Omental fat pad (tissue), 4 donors: ENCODE results near the gene SORCS2. TPM values are rescaled to one million over a fixed set of nuclear protein-coding genes. Genes with fewer than 3 reads are reported as not detected.

Source experiments
- ATAC-seq: fragments of 150-250 bp; one replicate; pipeline ENCODE4 v1.9.1; 2016; ENCODE audit warnings: mild to moderate bottlenecking, moderate library complexity; ENCODE audit not compliant: low FRiP score
- DNase-seq: peaks from one replicate; pipeline ENCODE4 v3.0.0-alpha.2; 2019; ENCODE audit warnings: low spot score
- total RNA-seq, 4 donors: library from RNA; depleted of rRNA; stranded (reverse); fragments of >200 nt; gene quantifications; one replicate each; pipeline ENCODE4 v1.1.0, GENCODE V29; 2016
- TF ChIP-seq, protein P1 (sequence below), 3 donors: fragments of 450-650 bp; IDR thresholded peaks; one replicate each; pipeline ENCODE4 v1.5.1; 2016 to 2017; ENCODE audit warnings: antibody characterized with exemption in 3 of 3, mild to moderate bottlenecking in 3 of 3, moderate library complexity in 2 of 3

Gene SORCS2
- total RNA-seq, 4 donors from 2014 or later = 0.63 to 4.6 (median 1.2) TPM

DNA sequence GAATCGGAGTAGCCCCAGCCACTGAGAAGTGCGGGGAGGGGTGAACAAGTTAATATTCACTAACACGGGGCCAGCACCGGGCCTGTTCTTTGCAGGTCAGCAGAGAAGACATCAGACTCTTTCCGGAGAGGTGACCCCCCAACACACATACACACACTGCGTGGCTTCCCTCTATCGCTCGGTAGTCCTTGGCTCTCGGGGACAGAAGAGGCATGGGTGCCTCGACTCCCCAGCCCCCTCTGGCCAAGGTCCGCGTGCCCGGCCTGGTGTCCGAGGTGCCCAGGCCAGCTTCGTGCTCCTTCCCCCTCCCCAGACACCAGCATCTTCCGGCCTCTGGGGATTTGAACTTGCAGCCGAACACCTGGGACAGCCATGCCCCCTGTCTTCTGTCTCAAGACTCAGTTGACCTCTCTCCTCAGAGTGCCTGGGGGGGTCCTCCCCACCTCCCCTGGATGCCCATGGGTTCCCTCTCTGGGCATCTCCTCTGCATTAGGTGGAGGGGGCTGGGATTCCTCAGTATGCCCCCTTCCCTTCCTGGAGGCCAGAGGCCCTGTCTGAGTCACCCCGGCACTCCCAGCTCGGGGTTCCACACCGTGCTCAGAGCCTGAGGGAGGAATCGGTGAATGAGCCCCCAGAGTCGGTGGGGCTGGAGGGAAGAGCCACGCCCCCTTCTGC lies 104.5 kb downstream of the SORCS2 start:
- ATAC-seq = no peak
- TF ChIP-seq, protein P1, sequence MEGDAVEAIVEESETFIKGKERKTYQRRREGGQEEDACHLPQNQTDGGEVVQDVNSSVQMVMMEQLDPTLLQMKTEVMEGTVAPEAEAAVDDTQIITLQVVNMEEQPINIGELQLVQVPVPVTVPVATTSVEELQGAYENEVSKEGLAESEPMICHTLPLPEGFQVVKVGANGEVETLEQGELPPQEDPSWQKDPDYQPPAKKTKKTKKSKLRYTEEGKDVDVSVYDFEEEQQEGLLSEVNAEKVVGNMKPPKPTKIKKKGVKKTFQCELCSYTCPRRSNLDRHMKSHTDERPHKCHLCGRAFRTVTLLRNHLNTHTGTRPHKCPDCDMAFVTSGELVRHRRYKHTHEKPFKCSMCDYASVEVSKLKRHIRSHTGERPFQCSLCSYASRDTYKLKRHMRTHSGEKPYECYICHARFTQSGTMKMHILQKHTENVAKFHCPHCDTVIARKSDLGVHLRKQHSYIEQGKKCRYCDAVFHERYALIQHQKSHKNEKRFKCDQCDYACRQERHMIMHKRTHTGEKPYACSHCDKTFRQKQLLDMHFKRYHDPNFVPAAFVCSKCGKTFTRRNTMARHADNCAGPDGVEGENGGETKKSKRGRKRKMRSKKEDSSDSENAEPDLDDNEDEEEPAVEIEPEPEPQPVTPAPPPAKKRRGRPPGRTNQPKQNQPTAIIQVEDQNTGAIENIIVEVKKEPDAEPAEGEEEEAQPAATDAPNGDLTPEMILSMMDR (IDR thresholded peaks at IDR 0.05) = no peak
- no peak for DNase-seq

- DNase-seq (no peak), ATAC-seq (no peak)
- TF ChIP-seq, protein P1 (IDR thresholded peaks at IDR 0.05) = no peak
These were observed 105.0 kb downstream of the SORCS2 start for GRCh38 chr4:7297374-7297773.

DNA sequence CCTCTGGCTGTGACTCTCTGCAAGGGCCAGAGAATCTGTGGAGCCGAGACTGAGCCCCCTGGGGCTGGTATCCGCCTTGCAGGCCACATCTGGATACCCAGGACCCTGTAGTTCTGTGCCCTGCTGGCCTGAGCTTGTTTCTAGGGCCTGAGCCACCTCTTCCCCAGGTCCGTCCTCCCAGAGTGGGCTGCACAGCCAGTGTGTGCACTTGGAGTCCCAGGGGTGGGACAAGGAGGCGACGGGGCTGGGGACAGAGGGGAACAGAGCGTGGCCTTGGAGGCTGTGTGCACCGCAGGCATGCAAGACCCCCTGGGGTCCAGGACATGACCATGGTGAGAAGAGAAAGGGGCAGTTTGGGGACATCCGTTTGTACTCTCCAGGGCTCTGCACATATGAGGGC lies 105.5 kb downstream of the SORCS2 start:
- DNase-seq = no peak
- TF ChIP-seq, protein P1 (IDR thresholded peaks at IDR 0.05) = no peak
- no peak for ATAC-seq

DNA sequence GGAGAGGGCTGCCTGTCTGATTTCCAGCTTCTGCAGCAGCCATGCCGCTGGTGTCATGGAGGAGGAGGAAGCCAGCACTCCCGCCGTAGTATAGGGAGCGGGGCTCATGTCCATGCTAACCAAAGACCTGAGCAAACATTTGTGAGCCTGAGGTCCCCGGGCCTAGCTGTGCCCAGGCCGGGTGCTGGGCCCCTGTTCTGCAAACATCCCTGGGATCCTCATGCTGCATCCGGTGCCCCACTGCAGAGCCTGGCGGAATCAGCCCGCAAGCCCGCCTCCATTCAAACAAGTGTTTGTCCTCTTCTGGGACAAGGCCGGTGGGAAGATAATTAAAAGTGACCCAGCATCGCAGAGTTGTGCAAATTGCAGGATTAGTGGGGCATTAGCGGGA lies 106.3 kb downstream of the SORCS2 start:
- DNase-seq (no peak), ATAC-seq (no peak)
- TF ChIP-seq, protein P1 (IDR thresholded peaks at IDR 0.05) = no peak

DNA sequence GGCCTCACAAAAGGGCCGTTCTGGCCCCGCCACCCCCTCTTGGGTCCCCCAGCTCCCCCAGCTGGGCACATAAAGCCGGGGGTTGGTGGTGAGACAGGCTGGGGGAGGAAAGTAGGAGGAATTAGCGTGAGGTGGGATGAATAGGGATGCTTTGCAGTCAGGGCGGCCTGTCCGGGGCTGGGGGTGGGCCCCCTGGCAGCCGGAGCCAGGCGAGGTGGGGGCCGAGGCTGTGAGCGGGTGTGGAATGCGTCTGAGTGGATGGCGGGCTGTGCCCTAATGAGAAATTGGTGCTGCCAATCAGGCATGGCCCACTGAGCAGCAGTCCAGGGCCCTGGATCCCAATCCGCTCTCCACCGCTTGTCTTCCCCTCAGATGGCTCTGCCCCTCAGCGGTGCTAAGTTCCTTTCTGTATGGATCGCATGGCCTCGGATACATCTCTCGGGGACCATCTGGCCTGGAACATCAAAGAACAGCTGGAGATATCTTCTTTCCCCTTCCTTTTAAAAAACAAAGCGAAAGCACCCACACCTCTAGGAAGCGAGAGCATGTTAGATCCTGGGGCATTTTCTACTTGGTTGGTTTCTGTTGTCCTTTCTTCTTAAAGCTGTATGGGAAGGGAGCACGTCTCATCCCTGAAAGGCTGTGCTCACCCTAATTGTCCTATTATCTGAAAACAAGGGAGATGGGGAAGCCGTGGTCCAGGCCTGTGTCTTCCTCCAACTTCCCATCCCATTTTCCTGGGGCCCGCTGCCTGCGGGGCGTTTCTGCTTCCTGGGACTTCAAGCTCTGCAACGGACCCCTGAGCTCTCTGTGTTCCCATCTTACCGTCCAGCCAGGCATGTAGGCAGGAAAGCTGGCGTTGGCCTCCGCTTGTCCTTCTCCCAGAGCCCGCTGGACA lies 106.9 kb downstream of the SORCS2 start:
- no peak for ATAC-seq
- no peak for DNase-seq
- TF ChIP-seq, protein P1 (IDR thresholded peaks at IDR 0.05) = no peak

DNA sequence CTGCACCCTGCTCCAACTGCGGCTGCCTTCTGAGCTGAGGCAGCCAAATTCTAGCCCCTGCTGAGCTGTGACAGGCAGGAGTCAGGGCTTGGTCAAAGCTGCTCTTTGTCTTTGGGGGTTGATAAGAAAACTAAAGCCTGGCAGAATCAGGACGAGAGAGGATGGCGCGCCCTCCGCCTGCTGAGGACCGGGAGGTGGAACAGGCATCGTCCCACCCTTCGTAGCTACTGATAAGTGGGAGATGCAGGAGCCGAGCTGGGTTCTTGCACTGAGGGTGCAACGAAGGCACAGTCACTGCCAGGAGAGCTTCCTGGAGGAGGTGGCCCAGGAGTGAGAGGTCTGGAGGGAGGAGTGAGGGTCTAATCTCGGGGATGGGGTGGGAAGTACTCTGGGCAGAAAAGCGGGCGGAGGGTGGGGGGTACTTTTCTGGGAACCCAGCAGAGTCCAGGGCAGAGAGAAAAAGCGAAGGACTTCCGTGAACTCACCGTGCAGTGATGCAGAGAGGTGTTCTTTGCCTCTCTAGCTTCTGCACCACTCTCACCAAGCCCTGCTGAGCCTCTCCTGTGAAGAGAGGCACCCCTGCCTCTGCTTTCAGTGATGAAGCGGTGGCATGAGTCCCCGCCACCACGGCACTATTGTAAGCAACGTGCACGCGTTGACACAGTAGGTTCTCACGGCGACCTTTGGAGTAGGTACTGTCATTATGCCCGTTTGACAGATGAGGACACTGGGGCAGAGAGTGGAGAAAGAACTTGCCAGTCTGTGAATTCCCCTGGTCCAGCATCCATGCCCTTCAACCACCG lies 107.8 kb downstream of the SORCS2 start:
- ATAC-seq = no peak
- DNase-seq = no peak
- TF ChIP-seq, protein P1 (IDR thresholded peaks at IDR 0.05) = no peak
